Activated naive CD4-positive, alpha-beta T cell (primary cell): ENCODE measurements around the gene STARD7.
A peak's percentile ranks its signal among the peaks of the same experiment; 100 is the strongest.
"Not testable (repeated sequence)": the region's sequence is repeated elsewhere in the genome, so short reads cannot be mapped to it uniquely, and the experiment has no call there.

ENCODE experiments used
- DNase-seq, 4 experiments: peaks; one replicate each; lab custom pipeline; 2025; lab: John Stamatoyannopoulos, UW

The STARD7 gene

GRCh38 chr2:96208143-96209010 is at the start of gene STARD7:
Gene STARD7, minus strand, starts transcription at chr2:96208827. Its CDS starts 393 bp downstream, at chr2:96208434.
- DNase-seq = peak; percentile 91 to 95 (median 92)

GRCh38 chr2:96257744-96258143 is 49.1 kb upstream of the STARD7 start:
- DNase-seq = not testable (repeated sequence)

- DNase-seq = no peak
Observed at GRCh38 chr2:96256611-96257113, 48.0 kb upstream of the STARD7 start.

- no peak for DNase-seq
Observed at GRCh38 chr2:96254571-96254970, 45.9 kb upstream of the STARD7 start.

GRCh38 chr2:96253006-96253405 is 44.4 kb upstream of the STARD7 start:
- DNase-seq = no peak

GRCh38 chr2:96252526-96252925 is 43.9 kb upstream of the STARD7 start:
- DNase-seq = no peak

- DNase-seq = no peak
Observed at GRCh38 chr2:96251721-96252292, 43.2 kb upstream of the STARD7 start.

- no peak for DNase-seq
Observed at GRCh38 chr2:96250188-96250587, 41.6 kb upstream of the STARD7 start.

- DNase-seq = no peak
Observed at GRCh38 chr2:96249654-96250053, 41.0 kb upstream of the STARD7 start.

GRCh38 chr2:96248624-96249023 is 40.0 kb upstream of the STARD7 start:
- DNase-seq = no peak

- no peak for DNase-seq
Observed at GRCh38 chr2:96247896-96248295, 39.3 kb upstream of the STARD7 start.

- no peak for DNase-seq
Observed at GRCh38 chr2:96247009-96247408, 38.4 kb upstream of the STARD7 start.

- no peak for DNase-seq
Observed at GRCh38 chr2:96245609-96246390, 37.2 kb upstream of the STARD7 start.

- DNase-seq = no peak
Observed at GRCh38 chr2:96243843-96244242, 35.2 kb upstream of the STARD7 start.

GRCh38 chr2:96241900-96242611 is 33.4 kb upstream of the STARD7 start:
- peak in 2 of 4 experiments; percentile 6 to 9 for DNase-seq

- DNase-seq = no peak
Observed at GRCh38 chr2:96241227-96241626, 32.6 kb upstream of the STARD7 start.

GRCh38 chr2:96240341-96241038 is 31.9 kb upstream of the STARD7 start:
- no peak for DNase-seq

- DNase-seq = no peak
Observed at GRCh38 chr2:96239745-96240264, 31.2 kb upstream of the STARD7 start.

GRCh38 chr2:96239091-96239490 is 30.5 kb upstream of the STARD7 start:
- no peak for DNase-seq

GRCh38 chr2:96238266-96238665 is 29.6 kb upstream of the STARD7 start:
- DNase-seq = no peak

- DNase-seq = no peak
Observed at GRCh38 chr2:96236882-96237281, 28.3 kb upstream of the STARD7 start.
